ENCODE measurements around the gene OR11A1. TPM values are rescaled to one million over a fixed set of nuclear protein-coding genes. Genes with fewer than 3 reads are reported as not detected.

Gene OR11A1
- total RNA-seq, 1 experiment from 2014 or later = not detected

DNA sequence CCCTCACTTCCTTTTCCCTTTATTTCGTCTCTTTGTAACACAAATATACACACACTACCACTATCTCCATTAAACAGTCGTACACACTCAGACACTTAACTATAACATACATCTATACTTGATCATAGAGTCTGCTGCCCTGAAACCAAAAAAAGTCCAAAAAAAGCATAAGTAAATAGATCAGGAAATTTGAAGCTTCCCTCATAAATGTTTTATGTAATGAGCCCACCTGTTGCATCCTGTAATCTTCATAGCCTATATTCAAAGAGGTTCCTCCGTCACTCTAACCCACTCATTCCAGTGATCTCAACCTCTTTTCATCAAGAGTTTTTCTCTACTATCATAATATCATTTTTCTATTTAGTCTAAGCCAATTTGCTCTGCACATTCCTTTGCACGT is 68.3 kb downstream of the OR11A1 start:
- Histone ChIP-seq H2AFZ (ENCODE audit: low read length) (no peak overlapping the region), H2BK20ac (ENCODE audit: low read depth, low read length, poor library complexity, severe bottlenecking) (no peak overlapping the region), H3K18ac (ENCODE audit: insufficient read length, low read depth, low read length) (no peak overlapping the region), H2BK5ac (ENCODE audit: insufficient read length, low read length) (no peak overlapping the region), H4K8ac (replicated peaks; ENCODE audit: insufficient read length, low read depth, low read length) (no peak overlapping the region), H3K4me2 (ENCODE audit: insufficient read depth, insufficient read length, low read length) (no peak overlapping the region), H2BK120ac (ENCODE audit: low read depth, low read length, poor library complexity, severe bottlenecking) (no peak overlapping the region), H4K91ac (ENCODE audit: insufficient read length, low read depth, low read length) (no peak overlapping the region), H2BK15ac (ENCODE audit: low read depth, low read length) (no peak overlapping the region), H3K27me3 (ENCODE audit: insufficient read depth, low read length) (no peaks in the 10 kb centered on the region), H3K23me2 (ENCODE audit: insufficient read length, low read depth, low read length, poor library complexity, severe bottlenecking) (no peaks in the 10 kb centered on the region), H3K4me1 (ENCODE audit: insufficient read depth, low read length) (no peaks in the 10 kb centered on the region), H4K5ac (ENCODE audit: insufficient read length, low read depth, low read length) (no peak overlapping the region), H3T11ph (ENCODE audit: low read length) (no peak overlapping the region), H3K27ac (ENCODE audit: insufficient read length, low read depth, low read length) (no peak overlapping the region), H3K4ac (ENCODE audit: low read depth, low read length) (no peak overlapping the region), H3K9me3 (ENCODE audit: control insufficient read depth, low read depth, low read length) (no peaks in the 10 kb centered on the region), H3K56ac (ENCODE audit: insufficient read length, low read depth, low read length) (no peak overlapping the region), H4K20me1 (ENCODE audit: control insufficient read depth, insufficient read depth, insufficient read length) (no peaks in the 10 kb centered on the region), H2AK5ac (ENCODE audit: insufficient read length, low read length) (no peak overlapping the region), H3K79me2 (ENCODE audit: insufficient read depth, low read length) (no peaks in the 10 kb centered on the region), H3K79me1 (ENCODE audit: insufficient read depth, low read depth, low read length, poor library complexity, severe bottlenecking) (no peaks in the 10 kb centered on the region), H3K23ac (ENCODE audit: insufficient read length, low read depth, low read length) (no peak overlapping the region), H2BK12ac (ENCODE audit: insufficient read length, low read depth, low read length) (no peak overlapping the region), H3K14ac (ENCODE audit: insufficient read depth, low read length) (no peak overlapping the region), H3K9ac (ENCODE audit: extremely low read depth, insufficient read length, low read length) (no peak overlapping the region)
- Mint-ChIP-seq H3K36me3 (ENCODE audit: insufficient read depth in 1 of 3, low read depth in 3 of 3) (no peaks in the 10 kb centered on the region), H3K4me3 (no peak overlapping the region), H3K4me1 (no peaks in the 10 kb centered on the region), H3K27me3 (ENCODE audit: low read depth) (peaks cover 1% of the 10 kb centered on the region; the same call in 1 of the 2 replicates), H3K27ac (no peak overlapping the region), H3K9me3 (no peaks in the 10 kb centered on the region)
- TF ChIP-seq CTCF (conservative IDR thresholded peaks at IDR 0.05) = no peak
- WGBS (ENCODE audit: extremely low coverage, insufficient read length, low lambda C conversion rate) = 100% methylated on average over 2 of the region's 4 CpGs
- no peak for DNase-seq
